H1 (cell line): ENCODE measurements around the gene ZNF382. TPM values are rescaled to one million over a fixed set of nuclear protein-coding genes. Genes with fewer than 3 reads are reported as not detected.

Experiments used
- CTCF ChIA-PET: fragments of 300-600 bp; sonication (Branson Sonifier 250); formaldehyde crosslinking; loops from one replicate; lab custom pipeline; 2021; ENCODE audit not compliant: partially characterized antibody; lab: Charles Lee
- POLR2A ChIA-PET: fragments of 300-600 bp; sonication (Branson Sonifier 250); formaldehyde crosslinking; loops from one replicate; lab custom pipeline; 2021; ENCODE audit warnings: inconsistent platforms; ENCODE audit not compliant: partially characterized antibody; lab: Charles Lee
- DNase-seq, 2 experiments: peaks; one replicate each; pipeline versions ENCODE4 v3.0.0 to v3.0.0-alpha.2; 2010 to 2022; ENCODE audit warnings: low spot score in 2 of 2, low read depth in 1 of 2, mixed read lengths in 1 of 2
- FAIRE-seq: peaks from 2 replicates; lab custom pipeline; 2011; peaks lifted over from hg19 to GRCh38; lab: Jason Lieb, UNC
- H2AFZ ChIP-seq: 2 replicates; pipeline ENCODE4 v1.8.1; 2012; ENCODE audit warnings: low read length, inconsistent platforms
- H2AK5ac ChIP-seq: 2 replicates; pipeline ENCODE4 v1.6.1; 2013; ENCODE audit warnings: low read depth, low read length
- H2BK120ac ChIP-seq: replicated peaks from 2 replicates; pipeline ENCODE3; 2013; ENCODE audit warnings: low read depth, low read length, inconsistent platforms
- H2BK12ac ChIP-seq: 2 replicates; pipeline ENCODE4 v1.6.1; 2013; ENCODE audit warnings: low read depth, low read length
- H2BK15ac ChIP-seq: 2 replicates; pipeline ENCODE4 v1.6.1; 2013; ENCODE audit warnings: low read length
- H2BK20ac ChIP-seq: 2 replicates; pipeline ENCODE4 v1.6.1; 2013; ENCODE audit warnings: low read length
- H2BK5ac ChIP-seq: 2 replicates; pipeline ENCODE4 v1.6.1; 2013; ENCODE audit warnings: low read depth, low read length
- H3K14ac ChIP-seq: 2 replicates; pipeline ENCODE4 v1.6.1; 2013; ENCODE audit warnings: inconsistent platforms; ENCODE audit not compliant: insufficient read length
- H3K18ac ChIP-seq: 2 replicates; pipeline ENCODE4 v1.6.1; 2013; ENCODE audit warnings: low read length; ENCODE audit errors: extremely low read depth
- H3K23ac ChIP-seq: 2 replicates; pipeline ENCODE4 v1.6.1; 2013; ENCODE audit warnings: inconsistent platforms; ENCODE audit not compliant: insufficient read length
- H3K23me2 ChIP-seq: 2 replicates; pipeline ENCODE4 v1.6.1; 2013; ENCODE audit warnings: low read depth, low read length
- H3K27ac ChIP-seq: 2 replicates; pipeline ENCODE4 v1.6.1; 2011; ENCODE audit warnings: low read depth, low read length, inconsistent platforms
- H3K27me3 ChIP-seq, 4 experiments: replicated peaks in 1 of 4; 1 replicate in 1 of 4; 2 replicates in 3 of 4; pipeline versions ENCODE4 v1.6.1 to v1.8.1; 2011 to 2013; ENCODE audit warnings: low read length in 3 of 4, mild to moderate bottlenecking in 3 of 4, inconsistent platforms in 2 of 4, mixed read lengths in 2 of 4, moderate library complexity in 1 of 4; ENCODE audit not compliant: control insufficient read depth in 3 of 4, insufficient read depth in 3 of 4; ENCODE audit errors: extremely low read depth in 1 of 4
- H3K36me3 ChIP-seq, 4 experiments: 2 replicates each; pipeline versions ENCODE4 v1.6.1 to v1.8.1; 2011 to 2013; ENCODE audit warnings: mild to moderate bottlenecking in 4 of 4, low read length in 3 of 4, moderate library complexity in 2 of 4, control low read depth in 1 of 4, inconsistent platforms in 1 of 4; ENCODE audit not compliant: insufficient read depth in 4 of 4, control insufficient read depth in 2 of 4
- H3K4ac ChIP-seq: replicated peaks from 2 replicates; pipeline ENCODE3; 2013; ENCODE audit warnings: low read length, low read depth, mixed read lengths, inconsistent platforms; ENCODE audit not compliant: insufficient read length
- H3K4me1 ChIP-seq, 4 experiments: replicated peaks in 1 of 4; 1 replicate in 1 of 4; 2 replicates in 3 of 4; pipeline versions ENCODE4 v1.6.1 to v1.8.1; 2011 to 2013; ENCODE audit warnings: low read length in 3 of 4, inconsistent platforms in 2 of 4, mixed read lengths in 1 of 4; ENCODE audit not compliant: insufficient read depth in 4 of 4, control insufficient read depth in 3 of 4
- H3K4me2 ChIP-seq, 2 experiments: 2 replicates each; pipeline versions ENCODE4 v1.6.1 to v1.8.1; 2011 to 2013; ENCODE audit warnings: low read depth in 2 of 2, low read length in 2 of 2, control low read depth in 1 of 2, inconsistent platforms in 1 of 2, mild to moderate bottlenecking in 1 of 2; ENCODE audit not compliant: insufficient read depth in 1 of 2
- H3K4me3 ChIP-seq, 4 experiments: fragments of 200-600, 300-600 bp in 1 of 4; sonication (generic), shearing (Covaris generic), sonication (Bioruptor Twin) in 1 of 4; 2 replicates each; pipeline versions ENCODE4 v1.5.1 to v1.8.1; 2011 to 2016; ENCODE audit warnings: low read length in 4 of 4, low read depth in 3 of 4, control low read depth in 2 of 4, inconsistent platforms in 2 of 4, mild to moderate bottlenecking in 2 of 4, mixed read lengths in 1 of 4, moderate library complexity in 1 of 4; ENCODE audit not compliant: insufficient read depth in 2 of 4; ENCODE audit errors: extremely low read depth in 1 of 4
- H3K56ac ChIP-seq: replicated peaks from 2 replicates; pipeline ENCODE3; 2013; ENCODE audit warnings: low read depth, mild to moderate bottlenecking, mixed read lengths, low read length, inconsistent platforms; ENCODE audit not compliant: insufficient read length
- H3K79me1 ChIP-seq: 2 replicates; pipeline ENCODE4 v1.6.1; 2013; ENCODE audit warnings: low read depth, low read length, control low read depth
- H3K79me2 ChIP-seq, 2 experiments: 2 replicates each; pipeline versions ENCODE4 v1.6.1 to v1.8.1; 2012 to 2013; ENCODE audit warnings: low read length in 2 of 2, mild to moderate bottlenecking in 2 of 2, inconsistent platforms in 1 of 2; ENCODE audit not compliant: insufficient read depth in 2 of 2, control insufficient read depth in 1 of 2
- H3K9ac ChIP-seq, 4 experiments: replicated peaks in 1 of 4; 1 replicate in 1 of 4; 2 replicates in 3 of 4; pipeline versions ENCODE4 v1.6.1 to v1.8.1; 2011 to 2013; ENCODE audit warnings: low read depth in 3 of 4, low read length in 3 of 4, control low read depth in 2 of 4, mild to moderate bottlenecking in 2 of 4, moderate library complexity in 2 of 4, inconsistent platforms in 1 of 4; ENCODE audit errors: extremely low read depth in 1 of 4
- H3K9me3 ChIP-seq, 2 experiments: 2 replicates each; pipeline versions ENCODE4 v1.6.1 to v1.8.1; 2012 to 2013; ENCODE audit warnings: mild to moderate bottlenecking in 2 of 2, moderate library complexity in 2 of 2, control low read depth in 1 of 2, inconsistent platforms in 1 of 2, low read depth in 1 of 2, low read length in 1 of 2, mixed read lengths in 1 of 2; ENCODE audit not compliant: insufficient read depth in 2 of 2
- H4K20me1 ChIP-seq, 2 experiments: replicated peaks in 1 of 2; 2 replicates each; pipeline versions ENCODE3 to v1.8.1; 2011 to 2013; ENCODE audit warnings: inconsistent platforms in 2 of 2, low read length in 2 of 2, mild to moderate bottlenecking in 1 of 2; ENCODE audit not compliant: insufficient read depth in 2 of 2, control insufficient read depth in 1 of 2
- H4K5ac ChIP-seq: 2 replicates; pipeline ENCODE4 v1.6.1; 2013; ENCODE audit warnings: low read length, low read depth, mixed read lengths, inconsistent platforms; ENCODE audit not compliant: insufficient read length
- H4K8ac ChIP-seq: 2 replicates; pipeline ENCODE4 v1.8.0; 2013; ENCODE audit warnings: mild to moderate bottlenecking, moderate library complexity, low read length, inconsistent platforms; ENCODE audit not compliant: insufficient read depth; ENCODE audit errors: extremely low read depth
- H4K91ac ChIP-seq: replicated peaks from 2 replicates; pipeline ENCODE3; 2013; ENCODE audit warnings: low read length, mixed read lengths, inconsistent platforms; ENCODE audit not compliant: insufficient read length
- POLR2A ChIP-seq, 2 experiments: IDR thresholded peaks; 1 replicate in 1 of 2; 2 replicates in 1 of 2; pipeline ENCODE4 v1.6.1; 2011; ENCODE audit warnings: low read depth in 2 of 2, low read length in 2 of 2, mild to moderate bottlenecking in 2 of 2; ENCODE audit errors: control extremely low read depth in 1 of 2
- SIRT6 ChIP-seq: IDR thresholded peaks from one replicate; pipeline ENCODE4 v1.7.1; 2012; ENCODE audit warnings: low read length, inconsistent platforms
- WGBS, 2 experiments: shearing (Covaris generic) in 1 of 2; methylation state at CpG; one replicate each; pipeline versions ENCODE4 v1.1.6 to v1.1.7; 2013 to 2015; ENCODE audit warnings: low lambda C conversion rate in 2 of 2, mixed read lengths in 2 of 2, inconsistent platforms in 1 of 2, low coverage in 1 of 2, missing lambda C conversion rate in 1 of 2; ENCODE audit not compliant: insufficient replicate concordance in 2 of 2, insufficient coverage in 1 of 2, insufficient read length in 1 of 2; ENCODE audit errors: extremely low coverage in 1 of 2, missing lambda C conversion rate in 1 of 2; 5-methylcytosine and 5-hydroxymethylcytosine counted together
- polyA plus RNA-seq, 7 experiments: library from polyadenylated mRNA; depleted of rRNA in 3 of 7; stranded (reverse) in 5 of 7; unstranded in 2 of 7; fragments of >200 nt in 5 of 7; fragments of 200-250 nt in 2 of 7; gene quantifications; 1 replicate in 5 of 7; 2 replicates in 1 of 7; 4 replicates in 1 of 7; pipeline versions ENCODE4 v1.2.1 to v1.2.3, GENCODE V29; 2011 to 2013; ENCODE audit warnings: missing spikeins in 2 of 7, mixed read lengths in 2 of 7
- total RNA-seq: library from RNA; stranded (reverse); fragmentation: NEBNext Ultra II Directional; extraction: Animal tissue kit (Norgen Biotek cat#: 25700); gene quantifications from 2 replicates; pipeline ENCODE4 v1.2.1, GENCODE V29; 2021

Gene ZNF382
- total and polyA plus RNA-seq, 2 of the 8 experiments (the other 6 are each of a cell fraction or from before 2014, with no cell fraction given) = 1.9 to 6.3 TPM

GRCh38 chr19:36646746-36647145 lies 41.6 kb downstream of the ZNF382 start:
- H3K56ac ChIP-seq = no peak overlapping the region
- no peaks in the 10 kb centered on the region for H3K4me1 ChIP-seq
- no peak overlapping the region for H3K4me3 ChIP-seq
- WGBS, 2 experiments = 79% methylated on average over 2 of the region's 2 CpGs; no CpG with 5 or more reads in 1 of the 2 experiments
- no peak overlapping the region for H4K8ac ChIP-seq
- no peak overlapping the region for H4K5ac ChIP-seq
- FAIRE-seq = no peak
- H2BK20ac ChIP-seq = no peak overlapping the region
- H3K4me2 ChIP-seq = no peak overlapping the region
- H2BK5ac ChIP-seq = no peak overlapping the region
- H3K18ac ChIP-seq = no peak overlapping the region
- no peak overlapping the region for H3K4ac ChIP-seq
- peaks cover 0 to 1% (median 0%) of the 10 kb centered on the region in 4 experiments; a peak in 1 of 7 replicates for H3K27me3 ChIP-seq
- no peak overlapping the region for H3K27ac ChIP-seq
- H2AK5ac ChIP-seq = no peak overlapping the region
- H3K9ac ChIP-seq = no peak overlapping the region
- peaks cover 33 to 38% of the 10 kb centered on the region in 2 experiments for H3K9me3 ChIP-seq
- peaks cover 0 to 31% (median 6%) of the 10 kb centered on the region in 4 experiments; a peak in 4 of 8 replicates for H3K36me3 ChIP-seq
- no peak overlapping the region for H2BK120ac ChIP-seq
- H3K23ac ChIP-seq = no peak overlapping the region
- H2BK15ac ChIP-seq = no peak overlapping the region
- no peak overlapping the region for H3K14ac ChIP-seq
- no peak for DNase-seq
- H4K20me1 ChIP-seq = no peaks in the 10 kb centered on the region
- H3K23me2 ChIP-seq = no peaks in the 10 kb centered on the region
- ChIA-PET CTCF (no interaction called here), POLR2A (no interaction called here)
- no peaks in the 10 kb centered on the region for H3K79me1 ChIP-seq
- no peak overlapping the region for H2AFZ ChIP-seq
- no peak overlapping the region for H2BK12ac ChIP-seq
- TF ChIP-seq SIRT6 = no peak
- TF ChIP-seq POLR2A (IDR thresholded peaks at IDR 0.05; ENCODE audit: control extremely low read depth in 1 of 2, low read depth in 2 of 2, low read length in 2 of 2) = no peak
- no peak overlapping the region for H4K91ac ChIP-seq
- no peaks in the 10 kb centered on the region for H3K79me2 ChIP-seq
